Measurements from ENCODE around the gene SELENOI.

DNA sequence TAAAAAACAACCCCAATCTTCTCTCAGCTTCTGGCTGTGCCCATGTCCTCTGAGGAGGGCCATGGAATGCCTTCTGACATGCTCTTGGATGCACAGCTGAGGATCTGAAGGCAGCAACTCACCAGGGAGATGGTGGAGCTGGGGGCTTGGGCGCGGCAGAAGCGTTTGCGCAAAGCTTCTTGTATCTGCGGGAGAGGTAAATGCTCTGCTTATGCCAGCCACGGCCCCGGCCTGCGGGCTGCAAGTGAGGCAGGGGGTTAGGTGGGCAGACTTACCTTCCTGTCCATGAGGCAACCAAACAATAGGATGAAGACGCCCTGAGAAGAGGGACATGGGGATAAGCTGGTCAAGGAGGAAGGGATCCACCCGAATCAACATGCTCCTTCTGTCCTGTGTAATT is 36.0 kb upstream of the SELENOI start:
- TF ChIP-seq, protein P1, sequence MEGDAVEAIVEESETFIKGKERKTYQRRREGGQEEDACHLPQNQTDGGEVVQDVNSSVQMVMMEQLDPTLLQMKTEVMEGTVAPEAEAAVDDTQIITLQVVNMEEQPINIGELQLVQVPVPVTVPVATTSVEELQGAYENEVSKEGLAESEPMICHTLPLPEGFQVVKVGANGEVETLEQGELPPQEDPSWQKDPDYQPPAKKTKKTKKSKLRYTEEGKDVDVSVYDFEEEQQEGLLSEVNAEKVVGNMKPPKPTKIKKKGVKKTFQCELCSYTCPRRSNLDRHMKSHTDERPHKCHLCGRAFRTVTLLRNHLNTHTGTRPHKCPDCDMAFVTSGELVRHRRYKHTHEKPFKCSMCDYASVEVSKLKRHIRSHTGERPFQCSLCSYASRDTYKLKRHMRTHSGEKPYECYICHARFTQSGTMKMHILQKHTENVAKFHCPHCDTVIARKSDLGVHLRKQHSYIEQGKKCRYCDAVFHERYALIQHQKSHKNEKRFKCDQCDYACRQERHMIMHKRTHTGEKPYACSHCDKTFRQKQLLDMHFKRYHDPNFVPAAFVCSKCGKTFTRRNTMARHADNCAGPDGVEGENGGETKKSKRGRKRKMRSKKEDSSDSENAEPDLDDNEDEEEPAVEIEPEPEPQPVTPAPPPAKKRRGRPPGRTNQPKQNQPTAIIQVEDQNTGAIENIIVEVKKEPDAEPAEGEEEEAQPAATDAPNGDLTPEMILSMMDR (IDR thresholded peaks at IDR 0.05), result no peak
- TF ChIP-seq POLR2A (IDR thresholded peaks at IDR 0.05) (no peak), POLR2AphosphoS5 (IDR thresholded peaks at IDR 0.05) (no peak)

Measured in prostate gland (tissue), 2 donors.